HepG2 (cell line): ENCODE data around the gene BET1L. TPM values are rescaled to one million over a fixed set of nuclear protein-coding genes. Genes with fewer than 3 reads are reported as not detected.
A peak's percentile ranks its signal among the peaks of the same experiment; 100 is the strongest.

Experiments used
- ATF1 ChIP-seq: IDR thresholded peaks from 2 replicates; pipeline ENCODE4 v1.6.1; 2016; ENCODE audit warnings: mild to moderate bottlenecking, control low read depth
- ETV5 ChIP-seq: IDR thresholded peaks from 2 replicates; pipeline ENCODE4 v1.6.1; 2018; ENCODE audit warnings: missing biosample characterization, missing genetic modification reagents, inconsistent platforms, borderline replicate concordance
- EZH2 ChIP-seq: conservative IDR thresholded peaks from 2 replicates; pipeline ENCODE4 v1.6.1; 2012; ENCODE audit warnings: mild to moderate bottlenecking, low read depth, low read length, moderate library complexity
- KDM5B ChIP-seq: sonication (generic); formaldehyde crosslinking; IDR thresholded peaks from 2 replicates; pipeline ENCODE4 v1.4.0; 2020; ENCODE audit warnings: missing genetic modification reagents, mild to moderate bottlenecking, borderline replicate concordance
- KMT2B ChIP-seq: IDR thresholded peaks from 2 replicates; pipeline ENCODE4 v1.6.1; 2016; ENCODE audit warnings: missing genetic modification reagents, missing compliant biosample characterization
- NFATC3 ChIP-seq: sonication (generic); formaldehyde crosslinking; IDR thresholded peaks from 2 replicates; pipeline ENCODE4 v1.5.1; 2020; ENCODE audit warnings: mild to moderate bottlenecking, missing genetic modification reagents
- NKX3-1 ChIP-seq: sonication (generic); formaldehyde crosslinking; IDR thresholded peaks from 2 replicates; pipeline ENCODE4 v1.5.0; 2020; ENCODE audit warnings: missing genetic modification reagents
- PPARG ChIP-seq: conservative IDR thresholded peaks from 2 replicates; pipeline ENCODE4 v1.6.1; 2016; ENCODE audit warnings: missing biosample characterization, missing genetic modification reagents
- RAD51 ChIP-seq: fragments of 450-650 bp; IDR thresholded peaks from 2 replicates; pipeline ENCODE4 v1.6.1; 2016; ENCODE audit warnings: borderline replicate concordance
- RARG ChIP-seq: sonication (generic); formaldehyde crosslinking; IDR thresholded peaks from 2 replicates; pipeline ENCODE4 v1.4.0; 2020; ENCODE audit warnings: low read depth, mild to moderate bottlenecking, missing genetic modification reagents
- RBM22 ChIP-seq: fragments of 200-400 bp; formaldehyde crosslinking; optimal IDR thresholded peaks from 2 replicates; pipeline ENCODE3; 2017; ENCODE audit warnings: mild to moderate bottlenecking, low read length, moderate library complexity
- RFXAP ChIP-seq: sonication (generic); formaldehyde crosslinking; IDR thresholded peaks from 2 replicates; pipeline ENCODE4 v1.4.0; 2020; ENCODE audit warnings: missing genetic modification reagents, borderline replicate concordance
- SAFB2 ChIP-seq: sonication (generic); formaldehyde crosslinking; IDR thresholded peaks from 2 replicates; pipeline ENCODE4 v1.5.1; 2020; ENCODE audit warnings: missing genetic modification reagents, low read depth, mild to moderate bottlenecking, borderline replicate concordance
- SALL1 ChIP-seq: sonication (generic); formaldehyde crosslinking; IDR thresholded peaks from 2 replicates; pipeline ENCODE4 v1.8.0; 2022; ENCODE audit warnings: mild to moderate bottlenecking, missing genetic modification reagents
- SIN3B ChIP-seq: fragments of 150-350 bp; IDR thresholded peaks from 2 replicates; pipeline ENCODE4 v1.6.1; 2014; ENCODE audit warnings: low read length
- ZNF556 ChIP-seq: sonication (generic); formaldehyde crosslinking; IDR thresholded peaks from 2 replicates; pipeline ENCODE4 v1.4.0; 2020; ENCODE audit warnings: mild to moderate bottlenecking, missing genetic modification reagents, borderline replicate concordance
- ZNF558 ChIP-seq: sonication (generic); formaldehyde crosslinking; IDR thresholded peaks from 2 replicates; pipeline ENCODE4 v1.9.0; 2022; ENCODE audit warnings: mild to moderate bottlenecking, missing genetic modification reagents, borderline replicate concordance
- ZNF570 ChIP-seq: sonication (generic); formaldehyde crosslinking; IDR thresholded peaks from 2 replicates; pipeline ENCODE4 v1.4.0; 2020; ENCODE audit warnings: mild to moderate bottlenecking, missing genetic modification reagents, borderline replicate concordance
- ZNF761 ChIP-seq: sonication (generic); formaldehyde crosslinking; conservative IDR thresholded peaks from 2 replicates; pipeline ENCODE4 v1.4.0; 2020; ENCODE audit warnings: mild to moderate bottlenecking, missing genetic modification reagents
- ZSCAN31 ChIP-seq: sonication (generic); formaldehyde crosslinking; IDR thresholded peaks from 2 replicates; pipeline ENCODE4 v1.5.0; 2020; ENCODE audit warnings: low read depth, mild to moderate bottlenecking, missing genetic modification reagents
- polyA plus RNA-seq, 8 experiments: library from polyadenylated mRNA; depleted of rRNA in 3 of 8; stranded (reverse) in 7 of 8; unstranded in 1 of 8; fragments of >200 nt; fragmentation: Illumina TruSeq in 4 of 8; extraction: Trizol in 4 of 8; gene quantifications; 2 replicates each; pipeline versions ENCODE4 v1.2.1 to v1.2.3, GENCODE V29; 2011 to 2016; ENCODE audit warnings: low read depth in 4 of 8, missing spikeins in 1 of 8, mixed read lengths in 1 of 8; ENCODE audit not compliant: insufficient read depth in 1 of 8
- total RNA-seq, 5 experiments: library from RNA; depleted of rRNA; stranded (reverse); fragments of >200 nt; fragmentation: Illumina TruSeq; extraction: Trizol; gene quantifications; 2 replicates each; pipeline ENCODE4 v1.2.3, GENCODE V29; 2016; ENCODE audit warnings: low read depth in 1 of 5
- TF ChIP-seq, protein P1 (sequence below): sonication (generic); formaldehyde crosslinking; IDR thresholded peaks from 2 replicates; pipeline ENCODE4 v1.5.0; 2020; ENCODE audit warnings: mild to moderate bottlenecking, missing genetic modification reagents
- TF ChIP-seq, protein P2 (sequence below): sonication (generic); formaldehyde crosslinking; IDR thresholded peaks from 2 replicates; pipeline ENCODE4 v1.5.0; 2020; ENCODE audit warnings: mild to moderate bottlenecking, missing genetic modification reagents, borderline replicate concordance
- TF ChIP-seq, protein P3 (sequence below): sonication (generic); formaldehyde crosslinking; IDR thresholded peaks from 2 replicates; pipeline ENCODE4 v1.8.1; 2023; ENCODE audit warnings: mild to moderate bottlenecking, inconsistent platforms, moderate library complexity, missing genetic modification reagents, borderline replicate concordance

Gene BET1L
- total and polyA plus RNA-seq, 2 of the 13 experiments (the other 11 are each of a cell fraction or from before 2014, with no cell fraction given), result 26.2 to 59.6 TPM

DNA sequence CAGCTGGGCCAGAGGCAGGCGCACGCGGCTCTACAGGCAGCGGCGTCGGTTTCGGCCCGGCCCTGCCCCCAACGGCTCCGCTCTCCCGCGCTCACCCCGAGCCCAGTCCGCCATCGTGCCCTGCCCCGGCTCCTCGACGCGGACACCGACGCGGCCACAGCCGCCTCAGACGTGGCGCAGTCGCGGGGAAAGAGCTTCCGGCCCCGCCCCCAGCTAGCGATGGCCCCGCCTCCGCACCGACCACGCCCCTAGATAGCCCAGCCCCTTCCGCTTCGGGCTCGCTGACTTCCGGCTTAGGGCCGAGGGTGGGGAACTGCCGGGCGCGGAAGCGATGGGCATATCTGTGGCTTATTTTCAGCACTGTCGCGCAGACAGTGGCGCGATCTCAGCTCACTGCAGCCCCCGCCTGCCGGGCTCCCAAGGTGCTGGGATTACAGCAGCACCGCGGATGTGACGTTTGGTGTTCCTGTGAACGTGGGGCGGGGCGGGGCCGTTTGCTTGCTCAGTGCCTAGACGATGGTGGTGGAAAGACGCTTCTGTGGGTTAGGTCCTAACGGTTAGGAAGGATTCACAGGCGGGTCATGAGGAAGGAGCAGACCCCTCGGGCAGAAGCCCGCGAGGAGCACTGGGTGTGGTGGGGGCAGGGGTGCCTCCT is at the start of gene BET1L, which contains the start of gene RIC8A (continued):
- TF ChIP-seq KDM5B (peak; percentile 79; the same call in 1 of the 2 replicates), KMT2B (no peak), SAFB2 (CRISPR knock-in tag) (peak; percentile 97), ZNF556 (peak; percentile 50; the same call in 1 of the 2 replicates), PPARG (peak; percentile 44; the same call in 1 of the 2 replicates), ZNF570 (CRISPR knock-in tag) (peak; percentile 38; the same call in 1 of the 2 replicates), ATF1 (CRISPR knock-in tag) (peak; percentile 41; the same call in 1 of the 2 replicates), ZNF761 (CRISPR knock-in tag) (peak; percentile 83), RARG (0 out of 2 replicates have a peak, but pooled peaks have one; percentile 81), ZSCAN31 (CRISPR knock-in tag) (peak; percentile 92), SALL1 (peak; percentile 68), ETV5 (peak; percentile 91), EZH2 (no peak), SIN3B (no peak), RFXAP (CRISPR knock-in tag) (peak; percentile 57; the same call in 1 of the 2 replicates), ZNF558 (CRISPR knock-in tag) (peak; percentile 38; the same call in 1 of the 2 replicates), RBM22 (no peak), NKX3-1 (peak; percentile 89), RAD51 (no peak), NFATC3 (CRISPR knock-in tag) (no peak)
- TF ChIP-seq, protein P1, sequence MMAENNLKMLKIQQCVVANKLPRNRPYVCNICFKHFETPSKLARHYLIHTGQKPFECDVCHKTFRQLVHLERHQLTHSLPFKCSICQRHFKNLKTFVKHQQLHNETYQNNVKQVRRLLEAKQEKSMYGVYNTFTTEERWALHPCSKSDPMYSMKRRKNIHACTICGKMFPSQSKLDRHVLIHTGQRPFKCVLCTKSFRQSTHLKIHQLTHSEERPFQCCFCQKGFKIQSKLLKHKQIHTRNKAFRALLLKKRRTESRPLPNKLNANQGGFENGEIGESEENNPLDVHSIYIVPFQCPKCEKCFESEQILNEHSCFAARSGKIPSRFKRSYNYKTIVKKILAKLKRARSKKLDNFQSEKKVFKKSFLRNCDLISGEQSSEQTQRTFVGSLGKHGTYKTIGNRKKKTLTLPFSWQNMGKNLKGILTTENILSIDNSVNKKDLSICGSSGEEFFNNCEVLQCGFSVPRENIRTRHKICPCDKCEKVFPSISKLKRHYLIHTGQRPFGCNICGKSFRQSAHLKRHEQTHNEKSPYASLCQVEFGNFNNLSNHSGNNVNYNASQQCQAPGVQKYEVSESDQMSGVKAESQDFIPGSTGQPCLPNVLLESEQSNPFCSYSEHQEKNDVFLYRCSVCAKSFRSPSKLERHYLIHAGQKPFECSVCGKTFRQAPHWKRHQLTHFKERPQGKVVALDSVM (CRISPR knock-in tag), result peak; percentile 24; the same call in 1 of the 2 replicates
- TF ChIP-seq, protein P2, sequence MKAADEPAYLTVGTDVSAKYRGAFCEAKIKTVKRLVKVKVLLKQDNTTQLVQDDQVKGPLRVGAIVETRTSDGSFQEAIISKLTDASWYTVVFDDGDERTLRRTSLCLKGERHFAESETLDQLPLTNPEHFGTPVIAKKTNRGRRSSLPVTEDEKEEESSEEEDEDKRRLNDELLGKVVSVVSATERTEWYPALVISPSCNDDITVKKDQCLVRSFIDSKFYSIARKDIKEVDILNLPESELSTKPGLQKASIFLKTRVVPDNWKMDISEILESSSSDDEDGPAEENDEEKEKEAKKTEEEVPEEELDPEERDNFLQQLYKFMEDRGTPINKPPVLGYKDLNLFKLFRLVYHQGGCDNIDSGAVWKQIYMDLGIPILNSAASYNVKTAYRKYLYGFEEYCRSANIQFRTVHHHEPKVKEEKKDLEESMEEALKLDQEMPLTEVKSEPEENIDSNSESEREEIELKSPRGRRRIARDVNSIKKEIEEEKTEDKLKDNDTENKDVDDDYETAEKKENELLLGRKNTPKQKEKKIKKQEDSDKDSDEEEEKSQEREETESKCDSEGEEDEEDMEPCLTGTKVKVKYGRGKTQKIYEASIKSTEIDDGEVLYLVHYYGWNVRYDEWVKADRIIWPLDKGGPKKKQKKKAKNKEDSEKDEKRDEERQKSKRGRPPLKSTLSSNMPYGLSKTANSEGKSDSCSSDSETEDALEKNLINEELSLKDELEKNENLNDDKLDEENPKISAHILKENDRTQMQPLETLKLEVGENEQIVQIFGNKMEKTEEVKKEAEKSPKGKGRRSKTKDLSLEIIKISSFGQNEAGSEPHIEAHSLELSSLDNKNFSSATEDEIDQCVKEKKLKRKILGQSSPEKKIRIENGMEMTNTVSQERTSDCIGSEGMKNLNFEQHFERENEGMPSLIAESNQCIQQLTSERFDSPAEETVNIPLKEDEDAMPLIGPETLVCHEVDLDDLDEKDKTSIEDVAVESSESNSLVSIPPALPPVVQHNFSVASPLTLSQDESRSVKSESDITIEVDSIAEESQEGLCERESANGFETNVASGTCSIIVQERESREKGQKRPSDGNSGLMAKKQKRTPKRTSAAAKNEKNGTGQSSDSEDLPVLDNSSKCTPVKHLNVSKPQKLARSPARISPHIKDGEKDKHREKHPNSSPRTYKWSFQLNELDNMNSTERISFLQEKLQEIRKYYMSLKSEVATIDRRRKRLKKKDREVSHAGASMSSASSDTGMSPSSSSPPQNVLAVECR (CRISPR knock-in tag), result peak; percentile 98
- TF ChIP-seq, protein P3, sequence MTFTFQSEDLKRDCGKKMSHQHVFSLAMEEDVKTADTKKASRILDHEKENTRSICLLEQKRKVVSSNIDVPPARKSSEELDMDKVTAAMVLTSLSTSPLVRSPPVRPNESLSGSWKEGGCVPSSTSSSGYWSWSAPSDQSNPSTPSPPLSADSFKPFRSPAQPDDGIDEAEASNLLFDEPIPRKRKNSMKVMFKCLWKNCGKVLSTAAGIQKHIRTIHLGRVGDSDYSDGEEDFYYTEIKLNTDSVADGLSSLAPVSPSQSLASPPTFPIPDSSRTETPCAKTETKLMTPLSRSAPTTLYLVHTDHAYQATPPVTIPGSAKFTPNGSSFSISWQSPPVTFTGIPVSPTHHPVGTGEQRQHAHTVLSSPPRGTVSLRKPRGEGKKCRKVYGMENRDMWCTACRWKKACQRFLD, result peak; percentile 87; the same call in 1 of the 2 replicates
